ENCODE measurements around the gene MAP3K1.
"Not testable (repeated sequence)": the region's sequence is repeated elsewhere in the genome, so short reads cannot be mapped to it uniquely, and the experiment has no call there.

MAP3K1 gene

GRCh38 chr5:56814963-56815657 is at the start of gene MAP3K1:
MAP3K1 (plus strand) TSS chr5:56815549; CDS start chr5:56815574, 25 bp downstream.
- DNase-seq = peak; percentile 43

GRCh38 chr5:56766926-56767325 is 48.4 kb upstream of the MAP3K1 start:
- DNase-seq = no peak

GRCh38 chr5:56769875-56770604 is 45.3 kb upstream of the MAP3K1 start:
- DNase-seq = no peak

- DNase-seq = no peak
Measured at GRCh38 chr5:56772767-56773166, 42.6 kb upstream of the MAP3K1 start.

GRCh38 chr5:56774957-56775356 is 40.4 kb upstream of the MAP3K1 start:
- no peak for DNase-seq

GRCh38 chr5:56776212-56776846 is 39.0 kb upstream of the MAP3K1 start:
- not testable (repeated sequence) for DNase-seq

- no peak for DNase-seq
Measured at GRCh38 chr5:56783261-56783660, 32.1 kb upstream of the MAP3K1 start.

- DNase-seq = no peak
Measured at GRCh38 chr5:56786346-56786745, 29.0 kb upstream of the MAP3K1 start.

GRCh38 chr5:56791396-56791795 is 24.0 kb upstream of the MAP3K1 start:
- DNase-seq = no peak

GRCh38 chr5:56798521-56798920 is 16.8 kb upstream of the MAP3K1 start:
- no peak for DNase-seq

GRCh38 chr5:56800186-56800585 is 15.2 kb upstream of the MAP3K1 start:
- no peak for DNase-seq

- DNase-seq = no peak
Measured at GRCh38 chr5:56801256-56801655, 14.1 kb upstream of the MAP3K1 start.

- no peak for DNase-seq
Measured at GRCh38 chr5:56802205-56802604, 13.1 kb upstream of the MAP3K1 start.

GRCh38 chr5:56803025-56803424 is 12.3 kb upstream of the MAP3K1 start:
- no peak for DNase-seq

- DNase-seq = no peak
Measured at GRCh38 chr5:56803894-56804293, 11.5 kb upstream of the MAP3K1 start.

GRCh38 chr5:56807679-56808078 is 7.7 kb upstream of the MAP3K1 start:
- no peak for DNase-seq

- DNase-seq = no peak
Measured at GRCh38 chr5:56808211-56808610, 7.1 kb upstream of the MAP3K1 start.

- DNase-seq = no peak
Measured at GRCh38 chr5:56810826-56811225, 4.5 kb upstream of the MAP3K1 start.

- peak; percentile 44 for DNase-seq
Measured at GRCh38 chr5:56812110-56812509, 3.2 kb upstream of the MAP3K1 start.

GRCh38 chr5:56813302-56813701 is 2.0 kb upstream of the MAP3K1 start:
- no peak for DNase-seq

GRCh38 chr5:56814361-56814962 is 887 bp upstream of the MAP3K1 start:
- DNase-seq = no peak

- DNase-seq = no peak
Measured at GRCh38 chr5:56815658-56816545, 553 bp downstream of the MAP3K1 start.
